ENCODE data around the gene GBP6. TPM values are rescaled to one million over a fixed set of nuclear protein-coding genes. Genes with fewer than 3 reads are reported as not detected.
A peak's percentile ranks its signal among the peaks of the same experiment; 100 is the strongest.
"Not testable (repeated sequence)": the region's sequence is repeated elsewhere in the genome, so short reads cannot be mapped to it uniquely, and the experiment has no call there.

Gene GBP6
- total RNA-seq, 8 experiments from 2014 or later, result 0.09 to 0.14 (median 0.09) TPM; not detected in 5

DNA sequence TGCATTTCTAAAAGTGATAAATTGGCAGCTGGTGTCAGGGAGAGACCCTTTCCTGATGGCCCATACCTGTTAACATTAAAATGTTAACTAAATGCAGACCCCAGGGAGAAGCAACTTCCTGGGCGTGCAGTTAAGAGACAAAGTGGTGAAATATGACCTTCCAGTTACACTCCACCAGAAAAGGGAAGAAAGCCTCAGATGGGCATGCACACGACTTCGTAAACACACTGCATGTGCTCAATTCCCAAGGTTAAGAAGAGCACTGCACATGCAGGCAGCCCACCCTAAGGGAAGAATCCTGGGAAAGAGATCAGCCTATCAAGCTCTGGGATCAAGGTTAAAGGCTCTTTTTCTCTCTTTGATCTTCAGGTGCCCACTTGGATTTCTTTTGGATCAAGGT lies 9.7 kb upstream of the GBP6 start:
- no peak for ATAC-seq (replicated peaks in 6 of 8)
- no peak overlapping the region for H3K27ac ChIP-seq
- no peaks in the 10 kb centered on the region for H3K4me1 ChIP-seq (replicated peaks in 1 of 2)
- in situ Hi-C loops (cut with MboI; ENCODE audit: low pct_unique_long_range_greater_than_20kb in 2 of 9, low sequenced_read_pairs in 9 of 9, unreplicated experiment in 9 of 9), result loop anchor here in 2 of 9 experiments (10.0 to 25.0 kb wide), 2 partner anchors 267 to 349 kb away; no protein-coding TSS in a partner anchor
- H3K4me3 ChIP-seq, result no peak overlapping the region
- WGBS, 10 experiments, result 0 to 90% (median 87%) methylated on average over 1 to 3 of the region's 3 CpGs; no CpG with 5 or more reads in 5 of the 10 experiments

DNA sequence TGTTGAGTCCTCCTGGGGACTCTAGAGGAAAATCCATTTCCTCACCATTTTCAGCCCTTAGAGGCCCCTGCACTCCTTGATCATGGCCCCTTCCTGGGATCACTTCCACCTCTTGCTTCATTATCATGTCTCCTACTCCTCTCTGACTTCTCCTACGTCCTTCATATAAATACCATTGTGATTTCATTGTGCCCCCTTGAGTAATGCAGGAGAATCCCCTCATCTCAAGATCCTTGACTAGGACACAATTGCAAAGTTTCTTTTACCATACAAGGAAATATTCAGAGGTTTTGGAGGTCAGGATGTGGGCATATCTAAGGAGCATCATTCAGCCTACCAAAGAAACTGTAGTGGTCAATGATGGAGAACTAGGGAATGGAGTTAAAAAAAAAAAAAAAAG lies 8.8 kb upstream of the GBP6 start:
- no peak for ATAC-seq (replicated peaks in 6 of 8)
- in situ Hi-C loops (cut with MboI; ENCODE audit: low pct_unique_long_range_greater_than_20kb in 2 of 9, low sequenced_read_pairs in 9 of 9, unreplicated experiment in 9 of 9), result loop anchor here in 2 of 9 experiments (10.0 to 25.0 kb wide), 2 partner anchors 268 to 350 kb away; no protein-coding TSS in a partner anchor
- Histone ChIP-seq H3K4me3 (no peak overlapping the region), H3K4me1 (replicated peaks in 1 of 2) (no peaks in the 10 kb centered on the region), H3K27ac (no peak overlapping the region)
- 43 to 100% (median 72%) methylated on average over 1 of the region's 1 CpG; no CpG with 5 or more reads in 4 of the 10 experiments for WGBS, 10 experiments

DNA sequence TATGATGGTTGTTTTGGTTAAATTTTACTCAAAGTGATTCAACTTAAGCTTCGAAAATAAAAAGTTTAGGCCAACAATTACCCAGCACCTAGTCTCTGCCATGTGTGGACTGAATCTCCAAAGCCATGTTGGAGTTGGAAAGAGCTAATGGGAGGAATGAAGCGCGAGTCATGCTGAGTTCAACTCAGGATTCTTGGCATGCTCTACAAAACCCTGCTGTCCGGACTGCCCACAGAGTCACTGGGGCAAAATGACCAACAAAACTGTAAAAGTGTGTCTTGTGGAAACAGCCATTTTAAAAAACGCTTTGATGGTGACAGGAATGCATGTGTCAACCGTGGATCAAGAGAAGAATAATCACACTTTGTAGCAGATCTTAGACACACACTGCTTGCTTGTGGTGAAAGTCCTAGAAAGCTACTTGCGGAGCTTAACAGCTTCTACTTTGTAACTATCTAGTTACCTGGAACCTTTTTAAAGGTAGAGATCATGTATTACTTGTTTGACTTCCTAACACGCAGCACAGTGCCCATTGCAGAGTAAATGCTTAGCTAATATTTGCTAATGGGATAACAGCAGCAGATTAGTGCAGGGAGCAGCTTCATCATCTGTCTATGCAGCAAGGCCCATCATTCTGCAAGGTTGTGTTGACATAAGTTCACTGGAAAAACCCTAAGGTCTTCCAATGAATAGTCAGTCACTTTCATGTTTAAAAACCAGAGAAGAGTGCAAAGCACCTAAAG lies 7.0 kb upstream of the GBP6 start:
- in situ Hi-C loops (cut with MboI; ENCODE audit: low pct_unique_long_range_greater_than_20kb in 2 of 9, low sequenced_read_pairs in 9 of 9, unreplicated experiment in 9 of 9), result loop anchor here in 2 of 9 experiments (10.0 to 25.0 kb wide), 2 partner anchors 270 to 352 kb away; no protein-coding TSS in a partner anchor

DNA sequence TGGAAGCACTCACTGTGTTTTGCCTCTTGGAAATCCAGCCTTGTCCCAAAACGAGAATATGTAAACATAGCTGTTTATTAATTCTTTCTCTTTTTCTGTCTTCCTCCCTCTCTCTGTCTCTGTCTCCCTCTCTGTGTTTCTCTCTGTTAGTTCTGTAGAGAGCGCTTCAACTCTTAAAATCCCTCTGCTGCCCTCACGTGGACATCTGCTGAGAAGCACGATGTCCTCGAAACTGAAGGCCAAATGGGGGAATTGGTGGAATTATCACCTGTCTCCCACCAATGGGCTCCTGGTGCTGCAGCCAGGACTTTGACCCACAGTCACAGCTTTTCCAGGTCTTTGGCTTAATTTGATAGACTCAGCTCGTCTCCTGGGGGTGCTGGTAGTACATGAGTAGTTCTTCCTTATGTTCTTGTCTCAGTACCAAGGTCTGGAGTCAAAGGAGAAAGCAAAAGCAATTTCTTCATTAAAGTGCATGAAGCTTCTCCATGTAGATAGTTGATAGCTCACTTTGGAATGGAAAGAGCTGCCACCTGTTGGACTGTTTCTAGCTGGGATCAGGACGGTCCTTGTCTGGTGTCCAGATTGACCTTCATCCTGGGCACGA lies 5.5 kb upstream of the GBP6 start:
- ATAC-seq (replicated peaks in 6 of 8), result peak; percentile 61 to 90 (median 74)
- 0 to 33% (median 10%) methylated on average over 1 to 8 of the region's 8 CpGs for WGBS, 10 experiments
- Histone ChIP-seq H3K4me3 (no peak overlapping the region), H3K27ac (no peak overlapping the region), H3K4me1 (replicated peaks in 1 of 2) (no peaks in the 10 kb centered on the region)
- in situ Hi-C loops (cut with MboI; ENCODE audit: low pct_unique_long_range_greater_than_20kb in 2 of 9, low sequenced_read_pairs in 9 of 9, unreplicated experiment in 9 of 9), result loop anchor here in 2 of 9 experiments (10.0 to 25.0 kb wide), 2 partner anchors 271 to 354 kb away; no protein-coding TSS in a partner anchor

More for the DNA sequence above, 7.0 kb upstream of the GBP6 start:
- Histone ChIP-seq H3K27ac (no peak overlapping the region), H3K4me3 (no peak overlapping the region), H3K4me1 (replicated peaks in 1 of 2) (no peaks in the 10 kb centered on the region)
- WGBS, 10 experiments, result 50 to 85% (median 80%) methylated on average over 3 to 8 of the region's 8 CpGs
- peak in 1 of 8 experiments; percentile 26 for ATAC-seq (replicated peaks in 6 of 8)

DNA sequence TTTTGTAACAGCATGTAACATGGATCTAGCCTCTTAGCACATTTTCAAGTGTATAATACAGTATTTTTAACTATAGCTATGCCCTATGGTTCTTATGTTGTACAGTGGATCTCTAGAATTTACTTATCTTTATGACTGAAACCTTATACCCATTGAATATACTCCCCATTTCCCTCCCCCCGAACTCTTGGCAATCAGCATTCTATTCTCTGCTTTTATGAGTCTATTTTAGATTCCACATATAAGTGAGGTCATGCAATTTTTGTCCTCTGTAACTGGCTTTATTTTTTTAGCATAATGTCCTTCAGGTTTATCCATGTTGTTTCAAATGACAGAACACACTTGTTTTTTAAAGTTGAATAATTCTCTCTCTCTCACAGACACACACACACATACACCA lies 3.1 kb upstream of the GBP6 start:
- H3K27ac ChIP-seq, result no peak overlapping the region
- 25 to 100% (median 89%) methylated on average over 1 of the region's 1 CpG; no CpG with 5 or more reads in 2 of the 10 experiments for WGBS, 10 experiments
- no peak for ATAC-seq (replicated peaks in 6 of 8)
- peaks cover 3 to 10% of the 10 kb centered on the region in 2 donors for H3K4me1 ChIP-seq (replicated peaks in 1 of 2)
- in situ Hi-C loops (cut with MboI; ENCODE audit: low pct_unique_long_range_greater_than_20kb in 2 of 9, low sequenced_read_pairs in 9 of 9, unreplicated experiment in 9 of 9), result loop anchor here in 1 of 9 experiments (25.0 kb wide), 1 partner anchor 273 kb away; no protein-coding TSS in a partner anchor
- no peak overlapping the region for H3K4me3 ChIP-seq

DNA sequence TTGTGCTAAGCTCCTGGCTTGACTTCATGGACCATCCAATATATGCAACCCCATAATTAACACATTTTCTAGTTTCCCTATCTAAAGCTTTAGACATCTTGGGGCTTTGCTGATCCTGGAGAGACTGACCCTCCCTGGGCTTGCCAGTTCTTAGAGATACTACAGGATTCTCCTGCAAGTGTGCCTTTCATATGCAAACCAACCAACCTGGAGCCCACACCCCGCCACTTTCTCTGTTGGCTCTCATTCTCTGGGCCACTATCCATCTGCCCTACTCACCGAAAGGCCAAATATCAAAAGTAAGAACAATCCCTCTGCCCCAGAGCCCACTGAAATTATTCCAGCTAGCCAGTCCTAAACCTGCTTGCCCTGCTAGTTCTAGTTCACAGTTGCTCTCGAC lies 2.2 kb upstream of the GBP6 start:
- in situ Hi-C loops (cut with MboI; ENCODE audit: low pct_unique_long_range_greater_than_20kb in 2 of 9, low sequenced_read_pairs in 9 of 9, unreplicated experiment in 9 of 9), result loop anchor here in 1 of 9 experiments (25.0 kb wide), 1 partner anchor 274 kb away; no protein-coding TSS in a partner anchor
- ATAC-seq (replicated peaks in 6 of 8), result no peak
- Histone ChIP-seq H3K4me3 (no peak overlapping the region), H3K4me1 (replicated peaks in 1 of 2) (peaks cover 3 to 10% of the 10 kb centered on the region in 2 donors), H3K27ac (no peak overlapping the region)
- 20 to 88% (median 70%) methylated on average over 2 to 3 of the region's 3 CpGs; no CpG with 5 or more reads in 2 of the 10 experiments for WGBS, 10 experiments

DNA sequence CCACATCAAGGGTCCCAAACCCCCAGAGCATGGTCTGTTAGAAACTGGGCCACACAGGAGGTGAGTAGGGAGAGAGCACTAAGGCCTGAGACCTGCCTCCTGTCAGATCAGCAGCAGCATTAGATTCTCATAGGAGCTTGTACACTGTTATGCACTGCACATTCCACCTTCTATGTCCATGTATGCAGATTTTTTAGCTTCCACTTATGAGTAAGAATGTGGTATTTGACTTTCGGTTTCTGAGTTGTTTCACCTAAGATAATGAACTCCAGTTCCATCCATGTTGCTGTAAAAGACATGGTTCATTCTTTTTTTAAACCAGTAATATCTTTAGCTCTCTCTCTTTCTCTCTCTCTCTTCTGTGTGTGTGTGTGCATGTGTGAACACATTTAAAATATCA lies 663 bp upstream of the GBP6 start:
- Histone ChIP-seq H3K27ac (no peak overlapping the region), H3K4me1 (replicated peaks in 1 of 2) (peaks cover 3 to 10% of the 10 kb centered on the region in 2 donors), H3K4me3 (no peak overlapping the region)
- peak in 3 of 8 experiments; percentile 89 to 93 (median 92) for ATAC-seq (replicated peaks in 6 of 8)
- 0 to 100% (median 86%) methylated on average over 1 of the region's 1 CpG; no CpG with 5 or more reads in 2 of the 10 experiments for WGBS, 10 experiments
- in situ Hi-C loops (cut with MboI; ENCODE audit: low pct_unique_long_range_greater_than_20kb in 2 of 9, low sequenced_read_pairs in 9 of 9, unreplicated experiment in 9 of 9), result loop anchor here in 1 of 9 experiments (25.0 kb wide), 1 partner anchor 276 kb away; no protein-coding TSS in a partner anchor

DNA sequence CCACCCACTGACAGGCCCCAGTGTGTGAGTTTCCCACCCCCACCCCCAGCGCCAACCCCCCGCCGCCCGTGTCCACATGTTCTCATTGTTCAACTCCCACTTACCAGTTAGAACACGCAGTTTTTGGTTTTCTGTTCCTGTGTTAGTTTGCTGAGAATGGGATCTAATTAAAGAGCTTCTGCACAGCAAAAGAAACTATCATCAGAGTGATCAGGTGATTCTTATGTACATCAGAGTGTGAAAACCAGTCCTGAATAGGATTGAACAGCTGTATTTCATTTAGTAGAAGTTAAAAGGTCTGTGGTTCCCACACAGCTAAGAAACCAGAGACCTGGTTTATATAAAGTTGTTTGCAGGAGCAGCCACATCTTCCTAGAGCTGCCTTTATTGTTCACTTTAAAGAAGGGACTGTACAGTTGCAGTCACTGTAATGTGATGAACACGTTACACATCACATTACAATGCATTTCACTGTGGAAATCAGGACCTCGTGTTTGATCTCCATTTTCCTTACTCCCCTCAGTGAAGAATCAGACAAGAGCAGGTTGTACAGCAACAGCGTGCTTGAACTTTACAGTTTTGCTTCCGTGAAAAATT lies 1.2 kb downstream of the GBP6 start:
- H3K4me1 ChIP-seq (replicated peaks in 1 of 2), result peaks cover 3 to 10% of the 10 kb centered on the region in 2 donors
- H3K4me3 ChIP-seq, result no peak overlapping the region
- no peak overlapping the region for H3K27ac ChIP-seq
- peak in 3 of 8 experiments; percentile 15 to 68 (median 65) for ATAC-seq (replicated peaks in 6 of 8)
- 54 to 93% (median 80%) methylated on average over 1 to 5 of the region's 9 CpGs; no CpG with 5 or more reads in 1 of the 10 experiments for WGBS, 10 experiments
- in situ Hi-C loops (cut with MboI; ENCODE audit: low pct_unique_long_range_greater_than_20kb in 2 of 9, low sequenced_read_pairs in 9 of 9, unreplicated experiment in 9 of 9), result loop anchor here in 1 of 9 experiments (25.0 kb wide), 1 partner anchor 278 kb away; no protein-coding TSS in a partner anchor

DNA sequence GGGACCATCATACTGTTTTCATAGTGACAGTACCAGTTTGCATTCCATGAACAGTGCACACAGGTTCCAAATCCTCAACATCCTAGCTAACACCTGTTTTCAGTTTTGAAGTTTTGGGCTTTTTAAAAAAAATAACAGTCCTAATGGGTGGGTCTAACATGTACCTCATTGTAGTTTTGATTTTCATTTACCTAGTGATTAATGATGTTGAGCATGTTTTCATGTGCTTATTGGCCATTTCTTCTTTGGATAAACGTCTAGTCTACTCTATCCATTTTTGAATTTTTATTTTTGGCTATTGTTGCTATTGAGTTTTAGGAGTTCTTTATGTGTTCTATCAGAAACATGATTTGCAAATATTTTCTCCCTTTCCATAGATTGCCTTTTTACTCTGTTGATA lies 3.4 kb downstream of the GBP6 start:
- WGBS, 10 experiments, result 0 to 85% (median 40%) methylated on average over 1 of the region's 1 CpG; no CpG with 5 or more reads in 1 of the 10 experiments
- in situ Hi-C loops (cut with MboI; ENCODE audit: low pct_unique_long_range_greater_than_20kb in 2 of 9, low sequenced_read_pairs in 9 of 9, unreplicated experiment in 9 of 9), result loop anchor here in 1 of 9 experiments (25.0 kb wide), 1 partner anchor 280 kb away; no protein-coding TSS in a partner anchor
- H3K4me1 ChIP-seq (replicated peaks in 1 of 2), result peaks cover 3 to 10% of the 10 kb centered on the region in 2 donors

DNA sequence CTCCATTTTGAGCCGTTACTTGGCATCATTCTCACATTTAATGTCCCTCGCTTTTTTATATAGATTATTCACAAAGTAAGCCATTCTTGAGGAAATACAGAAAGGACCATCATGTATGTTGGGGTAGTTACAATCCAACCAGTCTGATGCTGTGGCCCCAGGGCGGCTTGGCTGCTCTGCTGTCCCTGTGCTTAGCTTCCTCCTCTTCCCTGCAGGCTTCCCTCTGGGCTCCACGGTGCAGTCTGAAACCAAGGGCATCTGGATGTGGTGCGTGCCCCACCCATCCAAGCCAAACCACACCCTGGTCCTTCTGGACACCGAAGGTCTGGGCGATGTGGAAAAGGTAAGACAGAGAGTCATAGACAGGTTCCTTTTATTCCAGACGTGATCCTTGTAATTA lies 5.5 kb downstream of the GBP6 start:
- ATAC-seq (replicated peaks in 6 of 8), result no peak
- H3K27ac ChIP-seq, result no peak overlapping the region
- in situ Hi-C loops (cut with MboI; ENCODE audit: low pct_unique_long_range_greater_than_20kb in 2 of 9, low sequenced_read_pairs in 9 of 9, unreplicated experiment in 9 of 9), result loop anchor here in 1 of 9 experiments (25.0 kb wide), 1 partner anchor 282 kb away; no protein-coding TSS in a partner anchor
- H3K4me1 ChIP-seq (replicated peaks in 1 of 2), result peaks cover 3 to 7% of the 10 kb centered on the region in 2 donors
- 43 to 97% (median 83%) methylated on average over 1 to 8 of the region's 8 CpGs; no CpG with 5 or more reads in 1 of the 10 experiments for WGBS, 10 experiments
- no peak overlapping the region for H3K4me3 ChIP-seq

More for the DNA sequence above, 3.4 kb downstream of the GBP6 start:
- Histone ChIP-seq H3K27ac (no peak overlapping the region), H3K4me3 (no peak overlapping the region)
- ATAC-seq (replicated peaks in 6 of 8), result no peak

DNA sequence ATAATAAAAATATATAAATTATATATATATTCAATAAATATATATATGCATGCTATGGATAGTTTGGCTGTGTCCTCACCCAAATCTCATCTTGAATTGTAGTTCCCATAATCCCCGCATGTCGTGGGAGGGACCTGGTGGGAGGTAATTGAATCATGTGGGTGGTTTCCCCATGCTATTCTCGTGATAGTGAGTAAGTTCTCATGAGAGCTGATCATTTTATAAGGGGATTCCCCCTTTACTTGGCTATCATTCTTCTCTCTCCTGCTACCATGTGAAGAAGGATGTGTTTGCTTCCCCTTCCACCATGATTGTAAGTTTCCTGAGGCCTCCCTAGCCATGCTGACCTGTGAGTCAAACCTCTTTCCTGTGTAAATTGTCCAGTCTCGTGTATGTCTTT lies 10.0 kb downstream of the GBP6 start:
- ATAC-seq (replicated peaks in 6 of 8); H3K4me3 ChIP-seq; H3K27ac ChIP-seq; H3K4me1 ChIP-seq (replicated peaks in 1 of 2): not testable (repeated sequence)
- WGBS, 10 experiments, result 17 to 100% (median 85%) methylated on average over 1 to 4 of the region's 4 CpGs
- in situ Hi-C loops (cut with MboI; ENCODE audit: low pct_unique_long_range_greater_than_20kb in 2 of 9, low sequenced_read_pairs in 9 of 9, unreplicated experiment in 9 of 9), result loop anchor here in 1 of 9 experiments (25.0 kb wide), 1 partner anchor 287 kb away; no protein-coding TSS in a partner anchor

DNA sequence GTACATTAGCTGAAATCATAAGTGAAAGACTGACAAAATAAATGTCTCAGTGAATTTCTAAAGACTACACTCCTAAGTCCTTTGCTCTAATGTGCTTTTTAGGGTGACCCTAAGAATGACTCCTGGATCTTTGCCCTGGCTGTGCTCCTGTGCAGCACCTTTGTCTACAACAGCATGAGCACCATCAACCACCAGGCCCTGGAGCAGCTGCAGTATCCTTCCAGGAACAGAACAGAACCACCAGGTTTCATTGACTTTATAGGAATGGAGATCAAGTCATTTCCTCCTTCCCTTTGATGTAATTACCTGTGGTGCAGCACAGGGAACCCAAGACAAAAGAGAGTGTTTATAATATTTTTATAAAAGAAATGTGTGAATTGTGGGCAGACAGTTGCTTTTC lies 14.1 kb downstream of the GBP6 start:
- Histone ChIP-seq H3K4me1 (replicated peaks in 1 of 2) (no peaks in the 10 kb centered on the region), H3K27ac (no peak overlapping the region), H3K4me3 (no peak overlapping the region)
- in situ Hi-C loops (cut with MboI; ENCODE audit: low pct_unique_long_range_greater_than_20kb in 2 of 9, low sequenced_read_pairs in 9 of 9, unreplicated experiment in 9 of 9), result no loop called here
- no peak for ATAC-seq (replicated peaks in 6 of 8)

Data from motor neuron (in vitro differentiated cells).